HG03025 (cell line): ENCODE results near the gene SIRPG.
"Not testable (repeated sequence)": the region's sequence is repeated elsewhere in the genome, so short reads cannot be mapped to it uniquely, and the experiment has no call there.

Experiments
- ATAC-seq: cut with Tn5 transposase; IDR thresholded peaks from one replicate; pipeline ENCODE4 v1.9.1; 2021; ENCODE audit warnings: mild to moderate bottlenecking, moderate library complexity; ENCODE audit not compliant: unreplicated experiment, low FRiP score

Gene SIRPG

GRCh38 chr20:1610404-1610803, 47.2 kb downstream of the SIRPG start:
- not testable (repeated sequence) for ATAC-seq

- not testable (repeated sequence) for ATAC-seq
Observed at GRCh38 chr20:1608678-1609347, 48.8 kb downstream of the SIRPG start.

GRCh38 chr20:1600736-1601135, 56.8 kb downstream of the SIRPG start:
- no peak for ATAC-seq

GRCh38 chr20:1595333-1595732, 62.2 kb downstream of the SIRPG start:
- ATAC-seq: no peak

- no peak for ATAC-seq
Observed at GRCh38 chr20:1588533-1589460, 68.8 kb downstream of the SIRPG start.

- no peak for ATAC-seq
Observed at GRCh38 chr20:1587781-1588532, 69.6 kb downstream of the SIRPG start.

GRCh38 chr20:1579488-1579887, 78.1 kb downstream of the SIRPG start:
- no peak for ATAC-seq
